Raji (cell line): ENCODE measurements around the gene TRIM25.

Source experiments
- POLR2A ChIP-seq: IDR thresholded peaks from 2 replicates; pipeline ENCODE4 v1.6.1; 2011; ENCODE audit warnings: low read depth, low read length, control low read depth; ENCODE audit not compliant: insufficient read depth

Gene TRIM25

DNA sequence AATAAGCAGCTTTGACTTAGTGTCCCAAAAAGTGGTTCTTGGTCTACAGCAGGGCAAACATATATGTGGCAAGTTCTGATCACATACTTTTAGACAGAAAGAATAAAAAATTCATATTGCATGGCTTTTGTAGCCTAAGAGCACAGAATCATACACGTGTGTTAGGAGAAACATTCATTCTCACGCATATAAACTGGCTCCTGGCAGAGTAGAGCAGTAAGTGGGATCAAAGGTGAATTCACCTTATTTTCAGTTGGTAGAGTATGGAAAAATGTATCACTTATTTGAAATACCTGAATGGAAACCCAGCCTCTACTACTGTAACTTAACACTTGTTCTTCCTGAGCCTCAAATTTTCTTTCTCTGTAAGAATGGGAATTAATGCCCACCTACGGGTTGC is 45.1 kb downstream of the TRIM25 start:
- no peak for TF ChIP-seq POLR2A

DNA sequence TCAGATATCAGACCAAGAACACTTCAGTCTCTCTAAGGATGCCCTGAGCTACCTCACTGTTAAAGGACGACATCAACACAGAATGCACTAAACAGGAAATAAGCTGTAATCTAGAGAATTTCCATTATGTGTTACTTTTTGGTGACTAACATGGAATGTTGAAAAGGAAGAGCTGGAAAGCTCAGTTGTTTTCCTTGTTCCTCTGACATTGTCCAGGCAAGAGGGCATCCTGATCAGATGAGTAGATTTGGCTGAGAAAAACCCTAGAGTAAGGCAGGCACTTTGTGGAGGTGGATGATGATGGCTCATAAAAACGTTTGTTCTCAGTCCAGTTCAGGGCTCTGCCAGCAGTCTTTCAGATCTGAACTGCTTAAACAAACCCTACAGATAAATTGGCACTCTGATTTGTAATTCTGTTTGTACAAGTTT is 45.9 kb downstream of the TRIM25 start:
- no peak for TF ChIP-seq POLR2A

- no peak for TF ChIP-seq POLR2A
Measured at GRCh38 chr17:56866496-56866895, 47.4 kb downstream of the TRIM25 start.

DNA sequence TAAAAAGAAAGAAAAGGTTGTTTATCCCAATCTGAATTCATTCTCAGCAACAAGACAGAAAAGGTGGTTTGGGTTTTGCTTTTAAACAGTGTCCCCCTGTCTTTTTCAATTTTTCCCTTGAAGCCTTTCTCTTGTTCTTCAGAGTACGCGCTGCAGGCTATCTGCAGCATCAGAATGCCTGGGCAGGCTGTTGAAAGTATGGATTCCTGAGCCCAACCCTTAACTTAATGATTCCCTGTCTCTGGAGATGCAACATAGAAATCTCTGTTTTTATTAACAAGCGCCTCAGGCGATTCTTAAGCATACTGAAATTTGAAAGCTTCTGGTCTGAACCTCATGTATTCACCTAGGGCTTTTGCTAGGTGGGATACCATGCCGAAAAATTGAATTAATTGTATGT is 47.8 kb downstream of the TRIM25 start:
- TF ChIP-seq POLR2A: no peak

- TF ChIP-seq POLR2A: no peak
Measured at GRCh38 chr17:56863974-56864373, 49.9 kb downstream of the TRIM25 start.

- no peak for TF ChIP-seq POLR2A
Measured at GRCh38 chr17:56861899-56862298, 52.0 kb downstream of the TRIM25 start.

- TF ChIP-seq POLR2A: no peak
Measured at GRCh38 chr17:56851008-56851407, 62.8 kb downstream of the TRIM25 start.

GRCh38 chr17:56850591-56850990 is 63.3 kb downstream of the TRIM25 start:
- no peak for TF ChIP-seq POLR2A

DNA sequence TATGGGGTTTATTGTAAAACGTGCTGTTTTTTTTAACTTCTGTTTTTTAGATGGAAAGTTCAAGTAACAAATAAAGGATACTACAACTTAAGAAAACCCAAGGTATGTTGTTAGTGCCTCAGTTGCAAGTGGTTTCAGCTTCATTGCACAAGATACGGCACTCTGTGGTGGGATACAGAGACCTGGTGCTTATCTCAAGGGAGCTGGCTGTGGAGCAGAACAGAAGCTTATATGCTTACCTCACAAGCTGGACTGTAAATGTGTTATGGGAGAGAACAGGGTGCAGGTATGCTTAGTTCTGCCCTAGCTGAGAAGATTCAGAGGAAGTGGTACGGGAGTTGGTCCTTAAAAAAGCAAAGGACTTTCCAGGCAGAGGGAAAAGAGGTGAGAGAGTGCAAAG is 64.7 kb downstream of the TRIM25 start:
- TF ChIP-seq POLR2A: no peak

GRCh38 chr17:56847106-56847505 is 66.7 kb downstream of the TRIM25 start:
- TF ChIP-seq POLR2A: no peak

GRCh38 chr17:56845934-56846333 is 67.9 kb downstream of the TRIM25 start:
- no peak for TF ChIP-seq POLR2A

DNA sequence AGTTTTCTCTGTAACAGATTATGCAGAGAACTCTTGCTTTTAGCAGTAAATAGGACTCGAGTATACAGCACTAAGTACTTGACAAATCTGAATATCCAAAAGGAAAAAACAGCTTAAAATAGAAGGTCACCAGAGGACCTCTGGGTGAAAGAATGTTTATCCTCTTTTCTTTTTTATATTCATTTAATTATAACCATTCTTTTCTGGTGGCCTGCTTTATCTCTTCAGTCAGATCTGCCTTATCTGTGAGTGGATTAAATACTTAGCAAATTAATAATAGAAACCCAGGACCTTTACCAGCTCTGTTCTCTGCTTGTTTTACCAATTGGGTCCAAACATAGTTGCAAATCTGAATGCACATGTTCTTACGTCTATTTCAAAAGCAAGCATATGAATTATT is 71.3 kb downstream of the TRIM25 start:
- TF ChIP-seq POLR2A: no peak

DNA sequence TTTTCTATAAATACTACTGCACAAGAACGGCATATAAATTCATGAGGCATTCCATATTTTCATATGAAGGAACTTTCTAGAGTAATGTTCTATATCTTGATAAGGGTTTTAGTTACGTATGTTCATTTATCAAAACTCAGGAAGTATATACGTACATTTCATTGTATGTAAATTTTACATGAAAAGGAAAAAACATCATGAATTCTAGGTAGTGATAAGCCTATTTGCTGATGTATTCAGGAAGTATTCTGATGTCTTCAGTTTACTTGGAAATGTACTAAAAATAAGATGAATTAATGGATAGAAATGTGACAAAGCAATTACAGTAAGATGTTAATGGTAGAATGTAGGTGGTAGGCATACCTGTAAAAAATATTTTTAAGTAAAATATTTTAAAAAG is 75.2 kb downstream of the TRIM25 start:
- TF ChIP-seq POLR2A: no peak
